ENCODE results near the gene EIF4E3. TPM values are rescaled to one million over a fixed set of nuclear protein-coding genes. Genes with fewer than 3 reads are reported as not detected.
A peak's percentile ranks its signal among the peaks of the same experiment; 100 is the strongest.

The EIF4E3 gene
- total RNA-seq, 4 donors from 2014 or later = 7.4 to 16.2 (median 10.2) TPM

GRCh38 chr3:71718072-71718471, 7.1 kb downstream of the EIF4E3 start:
- no peak for DNase-seq
- Histone ChIP-seq H3K4me1 (peaks cover 0 to 17% (median 0%) of the 10 kb centered on the region in 3 donors), H3K4me3 (no peak overlapping the region), H3K27ac (no peak overlapping the region), H3K9me3 (no peaks in the 10 kb centered on the region), H3K36me3 (no peaks in the 10 kb centered on the region), H3K27me3 (no peaks in the 10 kb centered on the region)
- TF ChIP-seq CTCF (IDR thresholded peaks at IDR 0.05) = no peak
- TF ChIP-seq POLR2A (IDR thresholded peaks at IDR 0.05) = no peak
- 64 to 91% methylated on average over 4 of the region's 4 CpGs for WGBS, 2 donors
- intact Hi-C loops (cut with DNase I) = no loop called here

- Histone ChIP-seq H3K4me1 (peaks cover 0 to 12% (median 0%) of the 10 kb centered on the region in 3 donors), H3K9me3 (no peaks in the 10 kb centered on the region), H3K27ac (no peak overlapping the region), H3K27me3 (no peaks in the 10 kb centered on the region), H3K4me3 (no peak overlapping the region), H3K36me3 (peaks cover 0 to 8% (median 3%) of the 10 kb centered on the region in 3 donors)
- DNase-seq = no peak
- intact Hi-C loops (cut with DNase I) = no loop called here
- WGBS, 2 donors = 74 to 86% methylated on average over 4 of the region's 4 CpGs
- TF ChIP-seq POLR2A (IDR thresholded peaks at IDR 0.05) (no peak), CTCF (IDR thresholded peaks at IDR 0.05) (no peak)
Observed at GRCh38 chr3:71714595-71714994, 10.6 kb downstream of the EIF4E3 start.

DNA sequence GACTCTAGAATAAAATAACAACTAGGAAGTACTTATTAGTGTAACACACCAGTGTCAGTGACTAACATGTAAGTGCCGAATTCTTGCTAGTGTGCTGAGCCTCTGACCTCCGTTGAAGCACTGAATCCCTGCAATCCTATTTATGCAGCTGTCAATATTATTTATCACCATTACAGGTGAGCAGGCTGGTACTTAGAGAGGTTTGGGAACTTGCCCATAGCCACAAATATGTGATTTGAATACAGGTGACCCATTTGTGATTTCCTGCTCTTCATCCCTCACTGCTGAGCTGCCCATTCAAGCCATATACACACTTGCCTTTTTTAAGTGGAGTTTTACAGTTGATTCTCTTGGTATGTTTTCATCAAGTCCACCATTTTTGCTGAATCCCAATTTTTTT, 12.2 kb downstream of the EIF4E3 start:
- H3K4me1 ChIP-seq = peaks cover 0 to 12% (median 0%) of the 10 kb centered on the region in 3 donors
- no peaks in the 10 kb centered on the region for H3K27me3 ChIP-seq
- intact Hi-C loops (cut with DNase I) = no loop called here
- no peak for DNase-seq
- peaks cover 0 to 23% (median 7%) of the 10 kb centered on the region in 3 donors for H3K36me3 ChIP-seq
- 48 to 65% methylated on average over 2 of the region's 2 CpGs for WGBS, 2 donors
- no peak overlapping the region for H3K27ac ChIP-seq
- no peaks in the 10 kb centered on the region for H3K9me3 ChIP-seq
- no peak for TF ChIP-seq POLR2A (IDR thresholded peaks at IDR 0.05)
- no peak for TF ChIP-seq CTCF (IDR thresholded peaks at IDR 0.05)
- no peak overlapping the region for H3K4me3 ChIP-seq

DNA sequence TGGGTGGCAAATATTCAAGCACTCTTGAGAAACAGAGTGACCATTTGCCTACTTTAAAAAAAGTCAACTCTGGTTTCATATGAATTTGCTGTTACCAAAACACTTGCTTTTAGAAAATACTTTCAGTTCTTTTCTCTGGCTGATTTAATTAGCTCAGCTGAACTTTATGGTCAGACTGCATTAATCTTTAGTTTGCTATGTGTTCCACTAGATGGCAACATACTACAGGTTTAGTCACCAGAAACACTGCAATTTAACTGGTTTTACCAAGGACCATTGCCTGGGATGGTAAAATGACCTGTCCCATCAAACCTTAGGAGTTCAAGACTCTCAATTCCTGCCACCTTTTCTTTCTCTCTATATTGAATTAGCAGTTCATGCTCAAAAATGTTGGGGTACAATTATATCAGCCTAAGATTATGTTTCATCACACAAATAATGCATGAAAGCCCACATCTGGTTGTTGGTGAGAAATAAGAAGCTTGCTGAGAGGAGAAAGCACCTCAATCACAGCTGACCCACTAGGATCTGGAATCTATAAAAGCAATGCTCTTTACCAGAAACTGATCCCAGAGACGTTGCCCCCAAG, 14.2 kb downstream of the EIF4E3 start:
- H3K4me1 ChIP-seq = peaks cover 0 to 12% (median 0%) of the 10 kb centered on the region in 3 donors
- peak; percentile 24 to 72 (median 60) for TF ChIP-seq CTCF (IDR thresholded peaks at IDR 0.05)
- no peak for TF ChIP-seq POLR2A (IDR thresholded peaks at IDR 0.05)
- peaks cover 0 to 40% (median 7%) of the 10 kb centered on the region in 3 donors for H3K36me3 ChIP-seq
- intact Hi-C loops (cut with DNase I) = no loop called here
- WGBS, 2 donors = 20 to 46% methylated on average over 1 of the region's 1 CpG
- no peaks in the 10 kb centered on the region for H3K27me3 ChIP-seq
- no peak overlapping the region for H3K4me3 ChIP-seq
- no peak overlapping the region for H3K27ac ChIP-seq
- no peaks in the 10 kb centered on the region for H3K9me3 ChIP-seq
- DNase-seq = no peak

DNA sequence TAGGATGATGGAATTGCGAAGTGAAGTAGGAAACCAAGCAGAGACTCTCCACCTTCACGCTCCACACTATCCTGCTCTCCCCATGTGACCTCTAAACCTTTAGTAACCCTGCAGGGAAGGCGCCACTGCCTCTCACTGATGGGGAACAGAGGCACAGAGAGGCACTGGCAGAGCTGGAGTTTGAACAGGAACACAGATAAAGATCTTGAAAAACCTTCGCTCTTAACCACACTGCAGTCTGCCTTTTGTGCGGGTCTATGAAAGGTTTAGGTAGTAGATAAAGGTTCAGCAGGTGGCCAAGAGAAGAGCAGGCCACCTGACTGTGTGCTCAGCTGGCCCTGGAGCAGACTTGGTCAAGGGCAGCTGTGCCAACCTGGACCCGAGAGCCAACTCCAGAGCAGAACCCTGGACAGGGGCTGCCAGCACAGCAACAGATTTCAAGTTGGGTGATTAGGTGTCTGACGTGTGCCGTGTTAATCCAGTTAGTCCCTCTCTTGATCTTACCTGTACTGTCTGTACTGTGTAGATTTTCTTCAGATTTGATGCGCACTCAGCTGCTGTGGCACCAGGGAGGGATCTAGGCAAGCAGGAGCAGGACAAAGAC, 15.2 kb downstream of the EIF4E3 start:
- intact Hi-C loops (cut with DNase I) = no loop called here
- Histone ChIP-seq H3K36me3 (peaks cover 0 to 48% (median 7%) of the 10 kb centered on the region in 3 donors), H3K9me3 (no peaks in the 10 kb centered on the region), H3K4me1 (peaks cover 0 to 9% (median 0%) of the 10 kb centered on the region in 3 donors), H3K27me3 (no peaks in the 10 kb centered on the region), H3K27ac (no peak overlapping the region), H3K4me3 (no peak overlapping the region)
- WGBS, 2 donors = 79 to 93% methylated on average over 8 of the region's 9 CpGs
- TF ChIP-seq CTCF (IDR thresholded peaks at IDR 0.05) (no peak), POLR2A (IDR thresholded peaks at IDR 0.05) (no peak)
- DNase-seq = no peak
